NCI-H526 treated with DMSO at 0.1 percent for 48 hours (cell line): ENCODE data around the gene SAYSD1.

ENCODE experiments used
- DNase-seq: peaks from one replicate; lab custom pipeline; 2025; lab: John Stamatoyannopoulos, UW

SAYSD1 gene

GRCh38 chr6:39108041-39108839, 6.7 kb downstream of the SAYSD1 start:
- DNase-seq: no peak

DNA sequence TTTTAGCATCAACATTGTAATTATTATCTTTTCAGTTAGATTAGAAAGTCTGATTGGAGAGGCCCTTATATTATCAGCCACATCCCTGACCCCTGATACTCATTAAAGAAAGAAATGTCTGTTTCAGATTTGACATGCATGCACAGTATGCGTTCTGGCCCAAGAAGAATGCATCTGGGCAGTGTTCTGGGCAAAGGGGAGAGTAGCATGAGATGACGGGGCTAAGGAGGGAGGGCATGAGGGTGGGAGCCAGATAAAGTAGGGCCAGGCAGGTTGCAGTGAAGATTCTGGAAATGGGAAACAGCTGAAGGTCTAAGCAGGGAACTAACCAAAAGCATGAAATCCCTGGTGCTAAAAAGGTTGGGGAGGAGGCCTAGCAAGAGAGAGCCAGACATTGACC, 7.3 kb downstream of the SAYSD1 start:
- DNase-seq: no peak

DNA sequence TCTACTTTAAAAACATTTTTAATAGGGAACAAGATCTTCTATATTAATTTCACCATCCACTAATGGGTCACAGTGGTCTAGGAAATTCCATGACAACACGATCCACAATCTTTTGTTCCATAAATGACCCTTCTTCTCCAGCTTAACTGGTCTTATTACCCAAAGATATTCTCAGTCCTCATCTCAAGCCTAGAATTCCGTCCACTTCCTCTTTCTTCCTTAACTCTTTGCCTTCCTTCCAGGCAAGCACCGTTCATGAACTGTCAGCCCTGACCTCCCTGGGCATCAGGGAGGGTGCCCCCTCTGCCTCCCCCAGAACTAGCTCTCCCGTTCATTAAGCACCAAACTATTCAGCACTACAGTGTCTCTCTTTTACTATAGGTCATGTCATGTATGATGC, 8.0 kb downstream of the SAYSD1 start:
- DNase-seq: no peak

DNA sequence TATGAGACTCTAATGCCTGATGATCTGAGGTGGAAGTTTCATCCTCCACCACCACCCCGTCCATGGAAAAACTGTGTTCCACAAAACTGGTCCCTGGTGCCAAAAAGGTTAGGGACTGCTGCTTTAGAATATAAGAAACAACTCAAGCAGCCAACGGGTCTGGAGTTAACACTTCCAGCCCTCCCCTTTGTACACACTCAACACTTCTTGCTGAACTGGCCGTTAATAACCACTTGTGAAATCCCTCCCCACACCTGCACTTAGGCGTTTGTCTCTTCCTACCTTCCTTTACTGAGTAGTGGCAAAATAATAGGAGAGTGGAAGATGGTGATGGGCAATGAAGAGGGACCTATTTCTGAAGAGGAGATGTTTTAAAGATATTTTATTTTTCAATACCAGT, 10.5 kb downstream of the SAYSD1 start:
- DNase-seq: no peak

DNA sequence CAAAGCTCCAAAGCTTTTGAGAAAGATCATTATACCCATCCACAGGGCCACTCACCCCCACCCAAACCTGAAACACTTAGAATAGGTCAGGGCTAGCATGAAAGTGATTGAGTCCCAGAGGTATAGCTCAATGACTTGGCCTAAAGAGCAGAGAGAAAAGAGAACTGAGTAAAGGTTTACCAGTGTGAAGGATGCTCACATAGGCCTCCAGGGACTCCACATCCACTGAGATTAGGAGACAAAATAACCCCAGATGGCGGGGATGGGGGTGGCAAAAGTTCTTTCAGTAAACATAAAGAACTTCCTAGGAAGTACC, 12.2 kb downstream of the SAYSD1 start:
- DNase-seq: no peak

GRCh38 chr6:39102071-39102820, 12.7 kb downstream of the SAYSD1 start:
- peak; percentile 20 for DNase-seq

DNA sequence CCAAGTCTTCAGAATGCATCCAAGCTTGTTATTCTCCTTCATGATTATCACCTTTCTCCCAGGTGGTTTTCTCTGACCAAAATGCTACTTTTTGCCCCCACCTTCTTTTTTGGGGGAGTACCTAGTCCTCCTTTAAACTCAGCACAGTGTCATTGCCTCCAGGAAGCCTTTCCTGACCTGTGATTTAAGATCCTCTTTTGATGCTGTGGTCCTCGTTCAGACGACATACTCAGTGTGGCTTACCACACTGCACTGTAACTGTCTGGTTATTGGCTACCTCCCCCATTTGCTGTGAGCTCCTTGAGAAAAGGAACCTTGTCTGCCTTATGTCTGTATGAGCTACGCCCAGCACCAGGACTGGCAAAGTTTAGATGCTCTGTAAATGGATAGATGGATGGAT, 14.6 kb downstream of the SAYSD1 start:
- DNase-seq: no peak

- no peak for DNase-seq
Observed at GRCh38 chr6:39095578-39095977, 19.4 kb downstream of the SAYSD1 start.

- DNase-seq: no peak
Observed at GRCh38 chr6:39093149-39093708, 21.8 kb downstream of the SAYSD1 start.

GRCh38 chr6:39092124-39092523, 22.9 kb downstream of the SAYSD1 start:
- no peak for DNase-seq

DNA sequence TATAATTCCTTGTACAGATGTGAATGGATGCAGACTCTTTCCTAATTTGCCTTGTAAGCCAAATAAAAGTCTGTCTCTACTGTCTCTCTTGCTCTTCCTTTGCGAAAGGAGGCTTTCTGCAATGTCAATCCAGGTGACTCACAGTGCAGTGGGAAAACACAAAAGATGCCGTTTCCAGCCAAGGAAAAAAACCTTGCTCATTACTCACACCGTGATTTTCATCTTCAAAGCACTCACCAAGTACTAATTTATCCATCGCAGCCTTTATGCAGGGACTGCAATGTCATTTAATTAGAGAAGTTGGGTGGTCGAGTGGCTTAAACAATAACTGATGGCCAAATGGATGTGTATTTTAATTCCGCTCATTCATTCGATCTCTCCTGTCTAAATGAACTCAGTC, 23.8 kb downstream of the SAYSD1 start:
- DNase-seq: no peak

DNA sequence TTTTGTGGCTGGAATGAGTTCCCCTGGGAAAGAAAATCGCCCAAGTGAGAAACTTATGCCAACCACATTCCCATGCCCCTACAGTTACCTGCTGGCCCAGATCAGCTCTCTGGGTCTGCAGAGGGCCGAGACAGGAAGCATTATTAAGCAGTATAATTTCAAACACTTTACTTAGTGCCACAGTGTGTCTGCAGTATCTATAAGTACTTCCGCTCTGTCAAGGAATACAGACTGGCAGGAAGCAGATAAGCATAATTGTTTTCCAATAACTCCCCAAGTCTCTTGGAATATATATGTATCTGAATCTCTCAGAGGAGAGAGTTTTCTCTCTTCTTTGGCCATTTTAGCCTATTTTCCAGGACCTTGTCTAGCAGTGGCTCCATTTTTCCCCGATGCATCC, 24.9 kb downstream of the SAYSD1 start:
- no peak for DNase-seq

DNA sequence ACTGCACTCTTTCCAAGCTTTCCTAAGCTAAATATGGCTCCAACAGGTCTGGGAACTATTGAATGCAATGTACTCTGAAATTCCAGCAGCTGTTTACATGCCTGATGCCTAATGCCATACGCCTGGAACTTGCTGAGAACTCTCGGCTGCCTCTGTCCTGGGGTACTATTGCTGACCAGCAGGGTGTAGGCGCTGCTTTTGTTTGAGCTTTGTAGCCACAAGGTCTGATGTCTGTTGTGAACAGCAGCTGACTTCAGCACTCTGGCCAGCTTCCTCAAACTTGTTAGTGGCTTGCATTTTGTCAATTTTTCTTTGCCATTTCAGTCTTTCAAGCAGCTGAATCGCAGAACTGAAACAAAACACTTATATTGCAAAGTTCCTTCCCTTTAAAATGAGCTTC, 26.7 kb downstream of the SAYSD1 start:
- no peak for DNase-seq

GRCh38 chr6:39087197-39087596, 27.8 kb downstream of the SAYSD1 start:
- no peak for DNase-seq

DNA sequence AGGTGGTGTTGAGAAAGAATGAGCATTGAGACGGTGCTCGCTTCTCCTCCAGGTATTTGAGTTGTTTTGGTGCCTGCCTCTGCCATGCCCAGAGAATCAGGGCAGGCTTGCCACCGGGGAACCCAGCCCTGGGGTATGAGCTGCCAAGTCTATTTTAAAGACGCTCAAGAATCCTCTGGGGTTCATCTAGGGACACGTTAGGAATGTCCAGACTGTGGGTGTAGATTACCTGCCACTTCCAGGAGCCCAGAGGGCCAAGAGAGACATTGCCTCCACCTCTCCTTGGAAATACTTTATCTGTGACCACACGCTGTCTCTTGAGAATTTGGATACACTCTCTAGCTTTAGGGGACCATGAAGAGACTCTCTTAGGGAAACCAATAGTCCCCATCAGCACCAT, 28.3 kb downstream of the SAYSD1 start:
- no peak for DNase-seq

- no peak for DNase-seq
Observed at GRCh38 chr6:39086294-39086693, 28.7 kb downstream of the SAYSD1 start.

- no peak for DNase-seq
Observed at GRCh38 chr6:39085129-39085797, 29.7 kb downstream of the SAYSD1 start.

DNA sequence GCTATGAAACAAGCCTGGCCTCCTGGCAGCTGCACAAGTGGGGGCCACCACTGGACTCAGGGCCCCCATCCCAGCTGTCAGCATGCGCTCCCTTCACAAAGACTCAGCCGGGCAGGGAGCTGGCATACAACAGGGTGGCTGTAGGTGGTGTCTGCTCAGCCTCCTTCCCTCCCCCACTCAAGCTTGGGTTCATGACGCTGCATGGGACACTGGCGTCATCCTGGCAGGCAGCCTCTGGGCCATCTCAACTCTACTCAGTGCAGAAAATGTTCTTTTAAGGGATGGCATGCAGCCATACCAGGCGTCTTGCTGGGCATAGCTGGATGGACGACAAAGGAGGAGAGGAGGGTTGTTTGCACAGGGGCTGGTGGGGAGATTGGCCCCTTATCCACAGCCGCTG, 30.5 kb downstream of the SAYSD1 start:
- no peak for DNase-seq

DNA sequence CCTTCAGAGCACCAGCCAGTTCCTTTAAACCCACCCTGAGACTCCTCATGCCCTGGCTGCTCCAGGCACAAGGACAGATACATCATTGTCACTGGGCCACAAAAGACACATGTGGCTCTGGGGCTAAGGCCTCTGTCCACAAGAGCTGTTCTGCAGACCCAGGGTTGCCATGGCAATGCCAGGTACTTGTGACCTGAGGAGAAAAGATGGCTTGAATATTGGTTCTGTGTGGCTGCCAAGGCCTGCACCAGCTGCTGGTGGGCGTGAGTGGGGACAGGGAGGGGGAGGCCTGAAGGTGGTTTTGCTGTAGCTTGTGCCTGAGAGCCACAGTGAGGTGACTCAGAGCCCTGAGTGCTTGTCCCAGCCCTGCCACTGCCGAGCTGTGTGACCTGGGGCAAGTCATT, 31.8 kb downstream of the SAYSD1 start:
- no peak for DNase-seq

DNA sequence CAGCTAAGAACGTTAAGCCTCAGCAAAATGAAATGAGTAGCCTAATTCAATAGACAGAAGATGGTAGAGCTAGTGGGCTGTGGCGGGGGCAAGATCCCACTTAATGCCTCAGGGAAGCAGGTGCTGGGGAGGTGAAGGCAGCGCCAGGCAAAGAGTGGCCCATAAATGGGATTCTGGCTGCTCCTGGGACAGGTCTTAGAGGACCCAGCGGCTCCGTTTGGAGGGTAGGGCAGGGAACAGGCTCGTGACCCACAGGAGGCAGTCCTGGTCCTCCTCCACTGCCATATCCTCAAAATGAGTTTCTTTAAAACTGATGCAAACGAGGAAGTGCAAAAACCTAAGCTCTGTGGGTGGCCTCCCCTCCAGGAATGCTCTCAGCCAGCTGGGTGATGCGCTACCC, 32.7 kb downstream of the SAYSD1 start:
- DNase-seq: no peak

GRCh38 chr6:39080246-39080875, 34.6 kb downstream of the SAYSD1 start:
- no peak for DNase-seq
